Dendritic cell treated with granulocyte-macrophage colony-stimulating factor and Interleukin-4, amounts not matched to agents 40 ng/mL and 50 ng/mL, for 4 days (primary cell): ENCODE measurements around the gene DDX1.
"Not testable (repeated sequence)": the region's sequence is repeated elsewhere in the genome, so short reads cannot be mapped to it uniquely, and the experiment has no call there.

Experiments used
- H3K27ac Mint-ChIP-seq: one replicate; pipeline ENCODE4 v1.8.0; 2022; ENCODE audit warnings: mild to moderate bottlenecking, mixed read lengths
- H3K27me3 Mint-ChIP-seq: one replicate; pipeline ENCODE4 v1.8.0; 2022; ENCODE audit warnings: mild to moderate bottlenecking, mixed read lengths
- H3K36me3 Mint-ChIP-seq: one replicate; pipeline ENCODE4 v1.8.0; 2022; ENCODE audit warnings: low read depth, mixed read lengths
- H3K4me1 Mint-ChIP-seq: one replicate; pipeline ENCODE4 v1.8.0; 2022; ENCODE audit warnings: low read depth, mixed read lengths
- H3K4me3 Mint-ChIP-seq: one replicate; pipeline ENCODE4 v1.8.0; 2022; ENCODE audit warnings: mild to moderate bottlenecking, moderate library complexity, mixed read lengths
- H3K9me3 Mint-ChIP-seq: one replicate; pipeline ENCODE4 v1.8.0; 2022; ENCODE audit warnings: mixed read lengths
- intact Hi-C: fragments of 100-400 bp; cut with micrococcal nuclease; formaldehyde crosslinking; loops from one replicate; pipeline ENCODE4 v1.15.0; 2022

Gene DDX1

DNA sequence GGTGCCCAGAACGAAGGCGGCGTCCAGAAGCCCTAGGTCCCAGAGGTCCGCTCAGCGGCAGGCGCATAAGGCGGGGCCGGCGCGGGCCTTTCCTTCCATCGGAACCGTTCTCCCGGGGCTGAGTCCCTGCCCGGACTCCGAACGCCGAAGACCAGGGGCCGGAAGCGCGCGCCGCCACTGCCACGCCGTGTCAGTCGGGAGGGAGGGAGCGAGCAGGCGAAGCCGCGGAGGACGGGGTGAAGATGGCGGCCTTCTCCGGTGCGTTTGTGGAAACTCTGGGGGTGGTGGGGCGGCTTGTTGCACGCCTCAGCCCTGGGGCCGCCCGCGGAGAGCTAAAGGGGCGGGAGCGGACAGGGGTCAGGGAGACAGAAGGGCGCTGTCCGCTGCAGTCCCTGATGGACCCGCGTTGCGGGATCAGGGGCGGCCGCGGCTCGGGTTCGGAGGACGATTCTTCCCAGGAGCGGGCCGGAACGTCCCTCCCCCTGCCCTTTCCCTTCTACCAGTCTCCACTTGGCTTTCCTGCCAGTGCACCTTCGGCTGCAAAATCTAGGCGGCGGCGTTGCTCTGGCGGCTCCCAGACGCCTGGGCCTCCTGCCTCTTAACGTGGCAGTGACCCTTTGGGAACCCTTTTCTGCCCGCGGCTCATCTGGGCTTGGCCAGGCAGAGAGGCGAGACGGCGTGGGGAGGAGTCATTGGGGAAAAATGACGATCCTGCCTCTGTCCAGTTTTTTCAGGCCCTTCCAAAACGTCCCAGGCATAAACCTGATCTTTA, at the start of gene DDX1:
TSS of gene DDX1 (plus strand) at position 177 of the 772 bp plus-strand sequence. CDS start at position 243, 66 bp downstream.
- no peaks in the 10 kb centered on the region for H3K27me3 Mint-ChIP-seq
- peak within 1 kb of the TSS; percentile 98 for H3K4me3 Mint-ChIP-seq
- H3K9me3 Mint-ChIP-seq, result no peaks in the 10 kb centered on the region
- peaks cover 20% of the 10 kb centered on the region for H3K4me1 Mint-ChIP-seq
- intact Hi-C loops, result loop anchor here (1.0 kb wide), 1 partner anchor 31 kb away; the partner anchor contains the start of gene NBAS
- peak within 1 kb of the TSS; percentile 90 for H3K27ac Mint-ChIP-seq
- peaks cover 31% of the 10 kb centered on the region for H3K36me3 Mint-ChIP-seq

- peaks cover 41% of the 10 kb centered on the region for H3K36me3 Mint-ChIP-seq
- H3K27ac Mint-ChIP-seq, intact Hi-C loops, H3K4me3 Mint-ChIP-seq, H3K4me1 Mint-ChIP-seq, H3K9me3 Mint-ChIP-seq, H3K27me3 Mint-ChIP-seq: not testable (repeated sequence)
Measured at GRCh38 chr2:15542269-15542668, 49.4 kb upstream of the DDX1 start.

GRCh38 chr2:15543053-15543452, 48.6 kb upstream of the DDX1 start:
- H3K4me1 Mint-ChIP-seq, result peaks cover 9% of the 10 kb centered on the region
- H3K27me3 Mint-ChIP-seq, result no peaks in the 10 kb centered on the region
- no peak overlapping the region for H3K4me3 Mint-ChIP-seq
- no peaks in the 10 kb centered on the region for H3K9me3 Mint-ChIP-seq
- H3K36me3 Mint-ChIP-seq, result peaks cover 42% of the 10 kb centered on the region
- no peak overlapping the region for H3K27ac Mint-ChIP-seq
- intact Hi-C loops, result no loop called here

DNA sequence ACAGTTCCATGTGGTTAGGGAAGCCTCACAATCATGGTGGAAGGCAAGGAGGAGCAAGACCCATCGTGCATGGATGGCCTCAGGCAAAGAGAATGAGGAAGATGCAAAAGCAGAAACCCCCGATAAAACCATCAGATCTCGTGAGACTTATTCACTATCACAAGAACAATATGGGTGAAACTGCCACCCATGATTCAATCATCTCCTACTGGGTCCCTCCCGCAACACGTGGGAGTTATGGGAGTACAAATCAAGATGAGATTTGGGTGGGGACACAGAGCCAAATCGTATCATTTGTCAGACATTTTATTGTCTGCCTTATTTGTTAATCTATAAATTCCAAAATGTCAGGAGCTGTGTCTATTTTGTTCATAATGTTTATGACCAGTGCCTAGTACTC, 48.1 kb upstream of the DDX1 start:
- H3K4me1 Mint-ChIP-seq, result peaks cover 9% of the 10 kb centered on the region
- no peak overlapping the region for H3K27ac Mint-ChIP-seq
- no peaks in the 10 kb centered on the region for H3K27me3 Mint-ChIP-seq
- intact Hi-C loops, result no loop called here
- no peaks in the 10 kb centered on the region for H3K9me3 Mint-ChIP-seq
- peaks cover 46% of the 10 kb centered on the region for H3K36me3 Mint-ChIP-seq
- H3K4me3 Mint-ChIP-seq, result no peak overlapping the region

DNA sequence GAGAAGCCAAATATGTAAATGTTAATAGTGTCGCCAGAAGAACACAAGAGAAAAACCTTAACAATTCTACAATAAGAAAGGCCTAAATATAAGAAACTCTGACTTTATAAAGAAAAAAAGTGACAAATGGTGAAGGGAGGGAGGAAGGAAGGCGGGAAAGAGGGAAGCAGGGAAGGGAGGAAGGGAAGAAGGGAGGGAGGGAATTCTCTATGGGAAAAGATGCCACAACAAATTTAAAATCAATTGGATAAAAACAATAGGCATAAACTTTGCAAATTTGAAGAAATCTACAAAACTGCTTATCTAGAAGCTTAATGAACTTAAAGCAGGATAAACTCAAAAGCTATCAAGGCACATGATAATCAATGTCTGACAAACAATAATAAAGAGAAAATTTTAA, 47.4 kb upstream of the DDX1 start:
- peaks cover 9% of the 10 kb centered on the region for H3K4me1 Mint-ChIP-seq
- peaks cover 47% of the 10 kb centered on the region for H3K36me3 Mint-ChIP-seq
- H3K27ac Mint-ChIP-seq, result no peak overlapping the region
- no peaks in the 10 kb centered on the region for H3K27me3 Mint-ChIP-seq
- intact Hi-C loops, result no loop called here
- H3K4me3 Mint-ChIP-seq, result no peak overlapping the region
- no peaks in the 10 kb centered on the region for H3K9me3 Mint-ChIP-seq

DNA sequence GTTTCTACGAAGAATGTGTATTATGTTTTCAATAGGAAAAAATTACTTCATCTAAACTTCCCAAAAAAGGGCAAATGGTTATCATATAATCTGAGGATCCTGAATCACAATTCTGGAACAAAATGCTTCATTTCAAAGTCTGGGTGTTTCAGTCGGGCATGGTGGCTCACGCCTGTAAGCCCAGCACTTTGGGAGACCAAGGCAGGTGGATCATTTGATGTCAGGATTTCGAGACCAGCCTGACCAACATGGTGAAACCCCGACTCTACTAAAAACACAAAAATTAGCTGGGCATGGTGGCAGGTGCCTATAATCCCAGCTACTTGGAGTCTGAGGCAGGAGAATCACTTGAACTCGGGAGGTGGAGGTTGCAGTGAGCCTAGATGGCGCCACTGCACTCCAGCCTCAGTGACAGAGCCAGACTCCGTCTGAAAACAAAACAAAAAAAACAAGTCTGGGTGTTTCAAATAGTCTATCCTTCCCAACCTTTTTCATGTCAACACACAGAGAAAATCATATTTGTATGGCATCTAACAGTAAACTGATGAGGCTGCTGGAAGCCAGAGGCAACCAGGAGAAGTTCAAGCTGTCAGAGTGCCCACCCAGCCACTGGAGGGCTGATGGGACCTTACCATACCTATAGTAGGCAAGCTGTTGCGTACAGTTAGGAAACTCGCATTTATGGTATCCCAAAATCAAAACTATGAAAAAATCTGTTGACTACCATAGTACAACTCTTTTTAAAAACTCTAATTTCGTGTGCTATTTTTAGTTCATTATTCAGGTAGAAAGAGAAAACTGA, 45.2 kb upstream of the DDX1 start:
- no peak overlapping the region for H3K4me3 Mint-ChIP-seq
- no peak overlapping the region for H3K27ac Mint-ChIP-seq
- no peaks in the 10 kb centered on the region for H3K4me1 Mint-ChIP-seq
- no peaks in the 10 kb centered on the region for H3K9me3 Mint-ChIP-seq
- no peaks in the 10 kb centered on the region for H3K27me3 Mint-ChIP-seq
- intact Hi-C loops, result no loop called here
- H3K36me3 Mint-ChIP-seq, result peaks cover 54% of the 10 kb centered on the region

- intact Hi-C loops, result no loop called here
- Mint-ChIP-seq H3K4me3 (no peak overlapping the region), H3K27ac (no peak overlapping the region), H3K36me3 (peaks cover 58% of the 10 kb centered on the region), H3K27me3 (no peaks in the 10 kb centered on the region), H3K4me1 (no peaks in the 10 kb centered on the region), H3K9me3 (no peaks in the 10 kb centered on the region)
Measured at GRCh38 chr2:15547115-15547876, 44.4 kb upstream of the DDX1 start.

DNA sequence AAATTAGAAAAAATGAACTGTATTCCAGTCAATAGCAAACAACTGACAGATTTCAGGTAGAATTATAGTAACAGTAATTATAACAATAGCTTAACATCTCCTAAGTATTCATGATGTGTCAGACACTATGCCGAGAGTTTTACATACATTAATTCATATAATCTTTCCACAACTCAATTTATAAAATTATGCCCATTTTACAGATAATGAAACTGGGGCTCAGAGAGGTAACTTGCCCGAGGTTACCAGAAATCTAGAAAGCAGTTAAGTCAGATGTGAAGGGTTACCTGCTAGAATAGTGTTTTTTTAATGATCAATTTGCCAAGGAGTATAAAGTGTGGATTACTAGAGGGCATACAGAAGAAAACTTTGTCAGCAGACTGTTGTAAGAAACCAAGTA, 42.7 kb upstream of the DDX1 start:
- H3K9me3 Mint-ChIP-seq, result no peaks in the 10 kb centered on the region
- no peak overlapping the region for H3K4me3 Mint-ChIP-seq
- no peak overlapping the region for H3K27ac Mint-ChIP-seq
- peaks cover 74% of the 10 kb centered on the region for H3K36me3 Mint-ChIP-seq
- intact Hi-C loops, result no loop called here
- no peaks in the 10 kb centered on the region for H3K4me1 Mint-ChIP-seq
- no peaks in the 10 kb centered on the region for H3K27me3 Mint-ChIP-seq

- Mint-ChIP-seq H3K27me3 (no peaks in the 10 kb centered on the region), H3K27ac (no peak overlapping the region), H3K4me3 (no peak overlapping the region), H3K36me3 (peaks cover 58% of the 10 kb centered on the region), H3K9me3 (no peaks in the 10 kb centered on the region), H3K4me1 (peaks cover 5% of the 10 kb centered on the region)
- intact Hi-C loops, result no loop called here
Measured at GRCh38 chr2:15553519-15553918, 38.1 kb upstream of the DDX1 start.

DNA sequence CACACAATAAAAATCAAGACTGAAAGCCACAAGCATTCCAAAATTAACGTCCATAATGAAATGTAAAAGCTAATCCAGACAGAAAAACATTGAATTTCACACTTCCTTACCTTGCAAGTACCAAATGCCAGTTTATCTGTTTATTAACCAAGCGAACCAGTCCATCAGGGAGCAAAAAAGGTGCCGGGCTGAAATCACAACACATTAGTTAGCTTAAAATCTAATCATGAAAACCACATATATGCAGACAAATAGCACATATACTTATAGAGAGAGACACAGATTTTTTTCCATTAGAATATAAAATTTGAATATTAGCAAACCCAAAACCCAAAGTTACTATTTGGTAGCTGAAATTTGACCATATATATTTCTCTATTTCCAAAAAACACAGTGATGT, 37.7 kb upstream of the DDX1 start:
- no peak overlapping the region for H3K4me3 Mint-ChIP-seq
- peaks cover 54% of the 10 kb centered on the region for H3K36me3 Mint-ChIP-seq
- no peaks in the 10 kb centered on the region for H3K9me3 Mint-ChIP-seq
- no peak overlapping the region for H3K27ac Mint-ChIP-seq
- intact Hi-C loops, result no loop called here
- H3K4me1 Mint-ChIP-seq, result peaks cover 7% of the 10 kb centered on the region
- H3K27me3 Mint-ChIP-seq, result no peaks in the 10 kb centered on the region

- Mint-ChIP-seq H3K9me3 (no peaks in the 10 kb centered on the region), H3K27me3 (no peaks in the 10 kb centered on the region), H3K27ac (no peak overlapping the region), H3K4me1 (peaks cover 15% of the 10 kb centered on the region), H3K36me3 (peaks cover 46% of the 10 kb centered on the region), H3K4me3 (no peak overlapping the region)
- intact Hi-C loops, result no loop called here
Measured at GRCh38 chr2:15554525-15555218, 37.0 kb upstream of the DDX1 start.

- peaks cover 25% of the 10 kb centered on the region for H3K4me1 Mint-ChIP-seq
- H3K27ac Mint-ChIP-seq, result no peak overlapping the region
- H3K9me3 Mint-ChIP-seq, result no peaks in the 10 kb centered on the region
- intact Hi-C loops, result no loop called here
- peaks cover 43% of the 10 kb centered on the region for H3K36me3 Mint-ChIP-seq
- H3K4me3 Mint-ChIP-seq, result no peak overlapping the region
- H3K27me3 Mint-ChIP-seq, result no peaks in the 10 kb centered on the region
Measured at GRCh38 chr2:15555760-15556193, 35.9 kb upstream of the DDX1 start.

- H3K36me3 Mint-ChIP-seq, result peaks cover 48% of the 10 kb centered on the region
- H3K27ac Mint-ChIP-seq, result no peak overlapping the region
- H3K4me3 Mint-ChIP-seq, result no peak overlapping the region
- no peaks in the 10 kb centered on the region for H3K27me3 Mint-ChIP-seq
- H3K4me1 Mint-ChIP-seq, result peaks cover 25% of the 10 kb centered on the region
- intact Hi-C loops, result no loop called here
- H3K9me3 Mint-ChIP-seq, result no peaks in the 10 kb centered on the region
Measured at GRCh38 chr2:15556311-15556930, 35.2 kb upstream of the DDX1 start.
